Glutamatergic neuron (in vitro differentiated cells): ENCODE measurements around the gene ARF1. TPM values are rescaled to one million over a fixed set of nuclear protein-coding genes. Genes with fewer than 3 reads are reported as not detected.

Source experiments
- DNase-seq: peaks from one replicate; pipeline ENCODE4 v3.0.0; 2022
- H3K27ac Mint-ChIP-seq: one replicate; pipeline ENCODE4 v1.8.0; 2020; ENCODE audit warnings: mild to moderate bottlenecking, mixed read lengths, inconsistent platforms; ENCODE audit not compliant: unreplicated experiment
- H3K27me3 Mint-ChIP-seq: one replicate; pipeline ENCODE4 v1.8.0; 2020; ENCODE audit warnings: mild to moderate bottlenecking, moderate library complexity, mixed read lengths, inconsistent platforms; ENCODE audit not compliant: unreplicated experiment
- H3K36me3 Mint-ChIP-seq: one replicate; pipeline ENCODE4 v1.8.0; 2020; ENCODE audit warnings: mild to moderate bottlenecking, mixed read lengths, inconsistent platforms; ENCODE audit not compliant: unreplicated experiment
- H3K4me1 Mint-ChIP-seq: one replicate; pipeline ENCODE4 v1.8.0; 2020; ENCODE audit warnings: mild to moderate bottlenecking, low read depth, mixed read lengths, inconsistent platforms; ENCODE audit not compliant: unreplicated experiment
- H3K4me3 Mint-ChIP-seq: one replicate; pipeline ENCODE4 v1.8.0; 2020; ENCODE audit warnings: mild to moderate bottlenecking, mixed read lengths, inconsistent platforms; ENCODE audit not compliant: unreplicated experiment
- H3K9me3 Mint-ChIP-seq: one replicate; pipeline ENCODE4 v1.8.0; 2020; ENCODE audit warnings: mild to moderate bottlenecking, moderate library complexity, mixed read lengths, inconsistent platforms; ENCODE audit not compliant: unreplicated experiment
- CTCF ChIP-seq: fragments of 200-600 bp; sonication (generic); IDR thresholded peaks from one replicate; pipeline ENCODE4 v1.5.0; 2021; ENCODE audit not compliant: partially characterized antibody, unreplicated experiment
- total RNA-seq: library from RNA; stranded (reverse); fragmentation: NEBNext Ultra II Directional; extraction: Animal tissue kit (Norgen Biotek cat#: 25700); gene quantifications from one replicate; pipeline ENCODE4 v1.2.1, GENCODE V29; 2021; ENCODE audit not compliant: unreplicated experiment

ARF1 gene
- total RNA-seq, 1 donor from 2014 or later = 222 TPM

GRCh38 chr1:228108055-228108690 lies 25.7 kb downstream of the ARF1 start:
- peaks cover 11% of the 10 kb centered on the region for H3K27me3 Mint-ChIP-seq
- H3K9me3 Mint-ChIP-seq = peaks cover 12% of the 10 kb centered on the region
- H3K27ac Mint-ChIP-seq = peak overlapping the region; percentile 12
- peaks cover 3% of the 10 kb centered on the region for H3K4me1 Mint-ChIP-seq
- H3K36me3 Mint-ChIP-seq = no peaks in the 10 kb centered on the region
- peak overlapping the region; percentile 92 for H3K4me3 Mint-ChIP-seq
- TF ChIP-seq CTCF = no peak
- DNase-seq = no peak

- Mint-ChIP-seq H3K27ac (no peak overlapping the region), H3K4me3 (peak overlapping the region; percentile 92), H3K27me3 (peaks cover 9% of the 10 kb centered on the region), H3K4me1 (peaks cover 3% of the 10 kb centered on the region), H3K9me3 (peaks cover 11% of the 10 kb centered on the region), H3K36me3 (no peaks in the 10 kb centered on the region)
- no peak for TF ChIP-seq CTCF
- no peak for DNase-seq
Measured at GRCh38 chr1:228108742-228109072, 26.2 kb downstream of the ARF1 start.

GRCh38 chr1:228109073-228109961 lies 26.8 kb downstream of the ARF1 start, which contains the start of gene MRPL55:
Gene MRPL55, minus strand, starts transcription at chr1:228109299. Its CDS starts 1,039 bp downstream, at chr1:228108260.
- peak; percentile 99 for DNase-seq
- H3K36me3 Mint-ChIP-seq = no peaks in the 10 kb centered on the region
- peaks cover 3% of the 10 kb centered on the region for H3K4me1 Mint-ChIP-seq
- H3K9me3 Mint-ChIP-seq = peaks cover 8% of the 10 kb centered on the region
- TF ChIP-seq CTCF = no peak
- H3K27ac Mint-ChIP-seq = peak within 1 kb of the TSS; percentile 75
- peak within 1 kb of the TSS; percentile 92 for H3K4me3 Mint-ChIP-seq
- peaks cover 7% of the 10 kb centered on the region for H3K27me3 Mint-ChIP-seq

- Mint-ChIP-seq H3K4me3 (peak overlapping the region; percentile 92), H3K36me3 (no peaks in the 10 kb centered on the region), H3K9me3 (peaks cover 6% of the 10 kb centered on the region), H3K4me1 (peaks cover 3% of the 10 kb centered on the region), H3K27ac (peak overlapping the region; percentile 75), H3K27me3 (peaks cover 4% of the 10 kb centered on the region)
- TF ChIP-seq CTCF = no peak
- DNase-seq = no peak
Measured at GRCh38 chr1:228109962-228110488, 27.5 kb downstream of the ARF1 start.
